ENCODE measurements around the gene CFLAR. TPM values are rescaled to one million over a fixed set of nuclear protein-coding genes. Genes with fewer than 3 reads are reported as not detected.

CFLAR gene
- total and polyA plus RNA-seq, 2 of the 13 experiments (the other 11 are each of a cell fraction or from before 2014, with no cell fraction given) = 43.8 to 92.1 TPM

DNA sequence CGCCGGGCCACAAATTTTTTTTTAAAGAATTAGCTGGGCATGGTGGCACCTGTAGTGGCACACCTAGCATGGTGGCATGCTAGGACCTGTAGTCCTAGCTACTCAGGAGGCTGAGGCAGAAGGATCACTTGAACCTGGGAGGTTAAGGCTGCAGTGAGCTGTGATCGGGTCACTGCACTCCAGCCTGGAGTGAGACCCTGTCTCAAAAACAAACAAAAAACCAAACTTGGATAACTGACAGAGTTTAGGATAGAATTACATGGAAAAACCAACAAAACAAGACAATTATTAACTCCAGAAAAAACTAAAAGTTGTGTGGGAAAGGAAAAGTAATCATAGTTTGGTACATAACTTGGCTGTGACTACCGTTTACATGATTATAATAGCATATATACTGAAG is 1.6 kb upstream of the CFLAR start (continued):
- TF ChIP-seq ZC3H4 (CRISPR knock-in tag; IDR thresholded peaks at IDR 0.05; ENCODE audit: borderline replicate concordance) (no peak), FOSL2 (CRISPR knock-in tag; IDR thresholded peaks at IDR 0.05) (0 out of 2 replicates have a peak, but pooled peaks have one; percentile 5), ZBTB25 (CRISPR knock-in tag; IDR thresholded peaks at IDR 0.05) (no peak), ZNF382 (CRISPR knock-in tag; IDR thresholded peaks at IDR 0.05; ENCODE audit: borderline replicate concordance) (no peak), SRSF4 (IDR thresholded peaks at IDR 0.05; ENCODE audit: low read depth, low read length, poor library complexity, severe bottlenecking) (no peak), NR0B2 (CRISPR knock-in tag; IDR thresholded peaks at IDR 0.05) (no peak), HCFC1 (IDR thresholded peaks at IDR 0.05; ENCODE audit: low read depth, low read length) (no peak), ZBTB42 (CRISPR knock-in tag; IDR thresholded peaks at IDR 0.05) (no peak), BCL6 (CRISPR knock-in tag; IDR thresholded peaks at IDR 0.05) (peak; percentile 19; the same call in 1 of the 2 replicates), ZFP91 (CRISPR knock-in tag; IDR thresholded peaks at IDR 0.05; ENCODE audit: borderline replicate concordance) (no peak), HMG20B (CRISPR knock-in tag; conservative IDR thresholded peaks at IDR 0.05) (no peak), EP300 (IDR thresholded peaks at IDR 0.05; ENCODE audit: low read depth in 2 of 2, low read length in 2 of 2) (peak in 1 of 2 experiments; percentile 20; a peak in 2 of 4 replicates), EP300 (CRISPR knock-in tag; IDR thresholded peaks at IDR 0.05; ENCODE audit: borderline replicate concordance) (no peak), RCOR2 (CRISPR knock-in tag; IDR thresholded peaks at IDR 0.05) (peak; percentile 67; the same call in 1 of the 2 replicates), CENPX (CRISPR knock-in tag; IDR thresholded peaks at IDR 0.05) (no peak), ZNF530 (CRISPR knock-in tag; IDR thresholded peaks at IDR 0.05; ENCODE audit: low read depth) (no peak), ZNF430 (CRISPR knock-in tag; IDR thresholded peaks at IDR 0.05) (no peak), MTF1 (CRISPR knock-in tag; IDR thresholded peaks at IDR 0.05) (no peak), KDM1A (CRISPR knock-in tag; IDR thresholded peaks at IDR 0.05) (0 out of 2 replicates have a peak, but pooled peaks have one; percentile 49), KLF16 (CRISPR knock-in tag; IDR thresholded peaks at IDR 0.05) (no peak), TOPORS (CRISPR knock-in tag; IDR thresholded peaks at IDR 0.05) (no peak), JUNB (CRISPR knock-in tag; IDR thresholded peaks at IDR 0.05; ENCODE audit: borderline replicate concordance) (no peak), FOXJ3 (CRISPR knock-in tag; IDR thresholded peaks at IDR 0.05; ENCODE audit: borderline replicate concordance) (no peak), ARNT (IDR thresholded peaks at IDR 0.05) (no peak), ZNF776 (CRISPR knock-in tag; IDR thresholded peaks at IDR 0.05) (no peak)
